HCT116 (cell line): ENCODE measurements around the gene SOX9. TPM values are rescaled to one million over a fixed set of nuclear protein-coding genes. Genes with fewer than 3 reads are reported as not detected.

ENCODE experiments used
- ATAC-seq: fragments of 200-7000 bp; cut with Tn5 transposase; 2 replicates; pipeline ENCODE4 v1.9.1; 2020; ENCODE audit warnings: mild to moderate bottlenecking, moderate library complexity
- BruUV-seq: library from RNA; stranded (reverse); fragments of 400-500 nt; replicated peaks from 2 replicates; lab custom pipeline; 2021; lab: Mats Ljungman, UMichigan
- CTCF ChIA-PET: fragments of 300-600 bp; sonication (Branson Sonifier 250); formaldehyde crosslinking; loops from one replicate; lab custom pipeline; 2021; ENCODE audit warnings: antibody characterized with exemption; lab: Charles Lee
- POLR2A ChIA-PET: fragments of 300-600, 350-600 bp; sonication (Branson Sonifier 250); formaldehyde crosslinking; loops from one replicate; lab custom pipeline; 2021; ENCODE audit warnings: antibody characterized with exemption; lab: Charles Lee
- RAD21 ChIA-PET, 2 experiments: fragments of 300-600 bp; sonication (Branson Sonifier 250); formaldehyde crosslinking; loops; one replicate each; lab custom pipeline; 2023; ENCODE audit warnings: low total read pairs in 2 of 2; ENCODE audit not compliant: uncharacterized antibody in 2 of 2, unreplicated experiment in 2 of 2, low non-redundant PET in 1 of 2; lab: Charles Lee
- DNase-seq: peaks from one replicate; pipeline ENCODE4 v3.0.0-alpha.2; 2010; ENCODE audit warnings: low read depth, low spot score
- H2AFZ ChIP-seq: fragments of 200-600 bp; shearing (Covaris generic), sonication (generic); 2 replicates; pipeline ENCODE4 v1.6.1; 2017; ENCODE audit warnings: low read depth, mixed run types, mixed read lengths, antibody characterized with exemption, low read length; ENCODE audit not compliant: poor library complexity, severe bottlenecking
- H3K27ac ChIP-seq: 2 replicates; pipeline ENCODE4 v1.5.1; 2012; ENCODE audit warnings: low read depth, low read length
- H3K27me3 ChIP-seq: fragments of 200-600 bp; sonication (generic); 2 replicates; pipeline ENCODE4 v1.6.1; 2016; ENCODE audit warnings: mixed run types, low read length, mixed read lengths; ENCODE audit not compliant: insufficient read depth
- H3K36me3 ChIP-seq, 2 experiments: fragments of 200-500 bp in 1 of 2; fragments of 200-600 bp in 1 of 2; sonication (Bioruptor generic) in 1 of 2; sonication (generic) in 1 of 2; 2 replicates each; pipeline versions ENCODE4 v1.5.1 to v1.6.1; 2014 to 2016; ENCODE audit warnings: low read length in 2 of 2, inconsistent platforms in 1 of 2, mixed read lengths in 1 of 2, mixed run types in 1 of 2; ENCODE audit not compliant: insufficient read depth in 2 of 2, control insufficient read depth in 1 of 2
- H3K4me1 ChIP-seq, 2 experiments: fragments of 200-600 bp in 1 of 2; sonication (generic) in 1 of 2; 2 replicates each; pipeline versions ENCODE4 v1.5.1 to v1.6.1; 2012 to 2017; ENCODE audit warnings: low read length in 2 of 2, inconsistent platforms in 1 of 2, mild to moderate bottlenecking in 1 of 2, mixed read lengths in 1 of 2, mixed run types in 1 of 2, moderate library complexity in 1 of 2; ENCODE audit not compliant: insufficient read depth in 2 of 2, control insufficient read depth in 1 of 2
- H3K4me2 ChIP-seq: fragments of 200-600 bp; sonication (generic); 2 replicates; pipeline ENCODE4 v1.6.1; 2017; ENCODE audit warnings: mixed run types, low read length, mixed read lengths
- H3K4me3 ChIP-seq, 2 experiments: fragments of 200-600 bp in 1 of 2; sonication (generic) in 1 of 2; replicated peaks in 1 of 2; 2 replicates each; pipeline ENCODE4 v1.5.1; 2011 to 2016; ENCODE audit warnings: low read length in 2 of 2, control low read depth in 1 of 2, low read depth in 1 of 2, mild to moderate bottlenecking in 1 of 2, mixed read lengths in 1 of 2, mixed run types in 1 of 2
- H3K79me2 ChIP-seq: fragments of 200-600 bp; sonication (generic); 2 replicates; pipeline ENCODE4 v1.6.1; 2017; ENCODE audit warnings: mild to moderate bottlenecking, mixed run types, low read length, moderate library complexity, mixed read lengths; ENCODE audit not compliant: insufficient read depth
- H3K9ac ChIP-seq: fragments of 200-600 bp; sonication (generic); 2 replicates; pipeline ENCODE4 v1.6.1; 2016; ENCODE audit warnings: low read length, mixed read lengths
- H3K9me2 ChIP-seq: fragments of 200-600 bp; sonication (generic), shearing (Covaris generic); 2 replicates; pipeline ENCODE4 v1.6.1; 2017; ENCODE audit warnings: mixed run types, mild to moderate bottlenecking, moderate library complexity; ENCODE audit not compliant: insufficient read depth
- H3K9me3 ChIP-seq, 2 experiments: fragments of 200-500 bp in 1 of 2; fragments of 200-600 bp in 1 of 2; sonication (Bioruptor generic) in 1 of 2; sonication (generic) in 1 of 2; 2 replicates each; pipeline ENCODE4 v1.6.1; 2014 to 2017; ENCODE audit warnings: low read length in 2 of 2, mixed read lengths in 2 of 2, inconsistent platforms in 1 of 2, low read depth in 1 of 2, mild to moderate bottlenecking in 1 of 2, mixed run types in 1 of 2, moderate library complexity in 1 of 2; ENCODE audit not compliant: control insufficient read depth in 1 of 2, insufficient read depth in 1 of 2
- H4K20me1 ChIP-seq: fragments of 200-600 bp; sonication (generic), shearing (Covaris generic); 2 replicates; pipeline ENCODE4 v1.6.1; 2017; ENCODE audit warnings: mixed run types, mild to moderate bottlenecking, moderate library complexity; ENCODE audit not compliant: insufficient read depth
- CBX3 ChIP-seq: IDR thresholded peaks from 2 replicates; pipeline ENCODE4 v1.6.1; 2012; ENCODE audit warnings: low read depth
- EGR1 ChIP-seq: IDR thresholded peaks from 2 replicates; pipeline ENCODE4 v1.6.1; 2012; ENCODE audit warnings: low read depth
- ELF1 ChIP-seq: IDR thresholded peaks from 2 replicates; pipeline ENCODE4 v1.6.1; 2012; ENCODE audit warnings: low read depth, borderline replicate concordance
- EZH2phosphoT487 ChIP-seq: fragments of 200-600 bp; IDR thresholded peaks from 2 replicates; pipeline ENCODE4 v1.6.1; 2018; ENCODE audit warnings: antibody characterized with exemption, borderline replicate concordance
- JUND ChIP-seq: IDR thresholded peaks from 2 replicates; pipeline ENCODE4 v1.6.1; 2012
- POLR2A ChIP-seq: IDR thresholded peaks from 2 replicates; pipeline ENCODE4 v1.7.0; 2011; ENCODE audit warnings: borderline replicate concordance; ENCODE audit not compliant: insufficient read depth, insufficient read length; ENCODE audit errors: extremely low read depth
- POLR2AphosphoS5 ChIP-seq: IDR thresholded peaks from 2 replicates; pipeline ENCODE4 v1.6.1; 2011; ENCODE audit warnings: mild to moderate bottlenecking, low read depth, low read length, moderate library complexity
- RAD21 ChIP-seq: IDR thresholded peaks from 2 replicates; pipeline ENCODE4 v1.6.1; 2012; ENCODE audit warnings: low read depth, mild to moderate bottlenecking
- SIN3A ChIP-seq: IDR thresholded peaks from 2 replicates; pipeline ENCODE4 v1.6.1; 2012; ENCODE audit warnings: low read depth
- SP1 ChIP-seq: IDR thresholded peaks from 2 replicates; pipeline ENCODE4 v1.6.1; 2012; ENCODE audit warnings: low read depth
- SRF ChIP-seq: IDR thresholded peaks from 2 replicates; pipeline ENCODE4 v1.6.1; 2012; ENCODE audit warnings: low read depth
- TCF7L2 ChIP-seq: IDR thresholded peaks from 2 replicates; pipeline ENCODE4 v1.7.0; 2011; ENCODE audit warnings: borderline replicate concordance, inconsistent platforms; ENCODE audit not compliant: insufficient read depth, insufficient read length; ENCODE audit errors: extremely low read depth
- YY1 ChIP-seq: IDR thresholded peaks from 2 replicates; pipeline ENCODE4 v1.6.1; 2011; ENCODE audit warnings: low read length, low read depth, moderate library complexity, mild to moderate bottlenecking; ENCODE audit not compliant: insufficient replicate concordance; ENCODE audit errors: extremely low read depth
- ZFX ChIP-seq: fragments of 450-650 bp; IDR thresholded peaks from 2 replicates; pipeline ENCODE4 v1.6.1; 2017
- ZNF274 ChIP-seq: fragments of 200-500 bp; sonication (Bioruptor generic); IDR thresholded peaks from 2 replicates; pipeline ENCODE4 v1.6.1; 2014; ENCODE audit warnings: mild to moderate bottlenecking, low read depth, low read length, inconsistent platforms
- intact Hi-C: fragments of 100-400 bp; cut with micrococcal nuclease; formaldehyde crosslinking; loops from 2 replicates; pipeline ENCODE4 v1.10.0; 2022
- total RNA-seq: library from RNA; stranded (reverse); gene quantifications from one replicate; pipeline ENCODE4 v1.2.1, GENCODE V29; 2021; ENCODE audit not compliant: unreplicated experiment
- TF ChIP-seq, protein P1 (sequence below): IDR thresholded peaks from 2 replicates; pipeline ENCODE4 v1.6.1; 2012
- TF ChIP-seq, protein P2 (sequence below): IDR thresholded peaks from 2 replicates; pipeline ENCODE4 v1.6.1; 2011; ENCODE audit warnings: mild to moderate bottlenecking, low read length, moderate library complexity; ENCODE audit not compliant: insufficient replicate concordance; ENCODE audit errors: extremely low read depth
- TF ChIP-seq, protein P3 (sequence below): IDR thresholded peaks from 2 replicates; pipeline ENCODE4 v1.6.1; 2012; ENCODE audit warnings: low read depth

SOX9 gene
- total RNA-seq, 1 experiment from 2014 or later, result 69.2 TPM

DNA sequence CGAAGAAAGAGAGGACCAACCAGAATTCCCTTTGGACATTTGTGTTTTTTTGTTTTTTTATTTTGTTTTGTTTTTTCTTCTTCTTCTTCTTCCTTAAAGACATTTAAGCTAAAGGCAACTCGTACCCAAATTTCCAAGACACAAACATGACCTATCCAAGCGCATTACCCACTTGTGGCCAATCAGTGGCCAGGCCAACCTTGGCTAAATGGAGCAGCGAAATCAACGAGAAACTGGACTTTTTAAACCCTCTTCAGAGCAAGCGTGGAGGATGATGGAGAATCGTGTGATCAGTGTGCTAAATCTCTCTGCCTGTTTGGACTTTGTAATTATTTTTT lies 3.6 kb downstream of the SOX9 start:
- Histone ChIP-seq H2AFZ (no peak overlapping the region), H4K20me1 (no peaks in the 10 kb centered on the region), H3K9me3 (no peaks in the 10 kb centered on the region), H3K4me3 (no peak overlapping the region), H3K4me1 (peaks cover 43 to 66% of the 10 kb centered on the region in 2 experiments), H3K4me2 (peak overlapping the region; percentile 55; the same call in 1 of the 2 replicates), H3K79me2 (peaks cover 38% of the 10 kb centered on the region), H3K9me2 (no peaks in the 10 kb centered on the region), H3K27ac (no peak overlapping the region), H3K36me3 (peaks cover 12 to 19% of the 10 kb centered on the region in 2 experiments), H3K27me3 (no peaks in the 10 kb centered on the region), H3K9ac (no peak overlapping the region)
- ChIA-PET CTCF (no interaction called here), POLR2A (interaction anchor here (1.2 kb wide), 1 partner anchor 259 kb away, joined by 4 read pairs; no protein-coding TSS in a partner anchor), RAD21 (interaction anchor here in 1 of 2 experiments (0.6 kb wide), 1 partner anchor 415 kb away, joined by 3 read pairs; no protein-coding TSS in a partner anchor)
- no TSS peak for BruUV-seq
- intact Hi-C loops, result no loop called here
- ATAC-seq (no peak), DNase-seq (no peak)
- TF ChIP-seq SP1 (no peak), SRF (no peak), ZNF274 (no peak), RAD21 (no peak), YY1 (no peak), TCF7L2 (no peak), SIN3A (no peak), EZH2phosphoT487 (no peak), POLR2AphosphoS5 (no peak), POLR2A (no peak), JUND (no peak), ELF1 (no peak), ZFX (no peak), CBX3 (no peak), EGR1 (no peak)
- TF ChIP-seq, protein P1, sequence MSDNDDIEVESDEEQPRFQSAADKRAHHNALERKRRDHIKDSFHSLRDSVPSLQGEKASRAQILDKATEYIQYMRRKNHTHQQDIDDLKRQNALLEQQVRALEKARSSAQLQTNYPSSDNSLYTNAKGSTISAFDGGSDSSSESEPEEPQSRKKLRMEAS, result no peak
- TF ChIP-seq, protein P2, sequence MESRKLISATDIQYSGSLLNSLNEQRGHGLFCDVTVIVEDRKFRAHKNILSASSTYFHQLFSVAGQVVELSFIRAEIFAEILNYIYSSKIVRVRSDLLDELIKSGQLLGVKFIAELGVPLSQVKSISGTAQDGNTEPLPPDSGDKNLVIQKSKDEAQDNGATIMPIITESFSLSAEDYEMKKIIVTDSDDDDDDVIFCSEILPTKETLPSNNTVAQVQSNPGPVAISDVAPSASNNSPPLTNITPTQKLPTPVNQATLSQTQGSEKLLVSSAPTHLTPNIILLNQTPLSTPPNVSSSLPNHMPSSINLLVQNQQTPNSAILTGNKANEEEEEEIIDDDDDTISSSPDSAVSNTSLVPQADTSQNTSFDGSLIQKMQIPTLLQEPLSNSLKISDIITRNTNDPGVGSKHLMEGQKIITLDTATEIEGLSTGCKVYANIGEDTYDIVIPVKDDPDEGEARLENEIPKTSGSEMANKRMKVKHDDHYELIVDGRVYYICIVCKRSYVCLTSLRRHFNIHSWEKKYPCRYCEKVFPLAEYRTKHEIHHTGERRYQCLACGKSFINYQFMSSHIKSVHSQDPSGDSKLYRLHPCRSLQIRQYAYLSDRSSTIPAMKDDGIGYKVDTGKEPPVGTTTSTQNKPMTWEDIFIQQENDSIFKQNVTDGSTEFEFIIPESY, result no peak
- TF ChIP-seq, protein P3, sequence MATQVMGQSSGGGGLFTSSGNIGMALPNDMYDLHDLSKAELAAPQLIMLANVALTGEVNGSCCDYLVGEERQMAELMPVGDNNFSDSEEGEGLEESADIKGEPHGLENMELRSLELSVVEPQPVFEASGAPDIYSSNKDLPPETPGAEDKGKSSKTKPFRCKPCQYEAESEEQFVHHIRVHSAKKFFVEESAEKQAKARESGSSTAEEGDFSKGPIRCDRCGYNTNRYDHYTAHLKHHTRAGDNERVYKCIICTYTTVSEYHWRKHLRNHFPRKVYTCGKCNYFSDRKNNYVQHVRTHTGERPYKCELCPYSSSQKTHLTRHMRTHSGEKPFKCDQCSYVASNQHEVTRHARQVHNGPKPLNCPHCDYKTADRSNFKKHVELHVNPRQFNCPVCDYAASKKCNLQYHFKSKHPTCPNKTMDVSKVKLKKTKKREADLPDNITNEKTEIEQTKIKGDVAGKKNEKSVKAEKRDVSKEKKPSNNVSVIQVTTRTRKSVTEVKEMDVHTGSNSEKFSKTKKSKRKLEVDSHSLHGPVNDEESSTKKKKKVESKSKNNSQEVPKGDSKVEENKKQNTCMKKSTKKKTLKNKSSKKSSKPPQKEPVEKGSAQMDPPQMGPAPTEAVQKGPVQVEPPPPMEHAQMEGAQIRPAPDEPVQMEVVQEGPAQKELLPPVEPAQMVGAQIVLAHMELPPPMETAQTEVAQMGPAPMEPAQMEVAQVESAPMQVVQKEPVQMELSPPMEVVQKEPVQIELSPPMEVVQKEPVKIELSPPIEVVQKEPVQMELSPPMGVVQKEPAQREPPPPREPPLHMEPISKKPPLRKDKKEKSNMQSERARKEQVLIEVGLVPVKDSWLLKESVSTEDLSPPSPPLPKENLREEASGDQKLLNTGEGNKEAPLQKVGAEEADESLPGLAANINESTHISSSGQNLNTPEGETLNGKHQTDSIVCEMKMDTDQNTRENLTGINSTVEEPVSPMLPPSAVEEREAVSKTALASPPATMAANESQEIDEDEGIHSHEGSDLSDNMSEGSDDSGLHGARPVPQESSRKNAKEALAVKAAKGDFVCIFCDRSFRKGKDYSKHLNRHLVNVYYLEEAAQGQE, result no peak
